HepG2 (cell line): Measurements from ENCODE around the gene DNAJB2. TPM values are rescaled to one million over a fixed set of nuclear protein-coding genes. Genes with fewer than 3 reads are reported as not detected.

Source experiments
- CCAR2 ChIP-seq: fragments of 200-400 bp; formaldehyde crosslinking; optimal IDR thresholded peaks from 2 replicates; pipeline ENCODE3; 2018; ENCODE audit warnings: low read depth, mild to moderate bottlenecking, low read length, moderate library complexity
- DBP ChIP-seq: sonication (generic); formaldehyde crosslinking; IDR thresholded peaks from 2 replicates; pipeline ENCODE4 v1.4.0; 2020; ENCODE audit warnings: missing genetic modification reagents; ENCODE audit errors: not compliant biosample characterization
- DMTF1 ChIP-seq: sonication (generic); formaldehyde crosslinking; IDR thresholded peaks from 2 replicates; pipeline ENCODE4 v1.4.0; 2020; ENCODE audit warnings: mild to moderate bottlenecking, missing genetic modification reagents
- HINFP ChIP-seq: sonication (generic); formaldehyde crosslinking; IDR thresholded peaks from 2 replicates; pipeline ENCODE4 v1.4.0; 2020; ENCODE audit warnings: low read depth, mild to moderate bottlenecking, missing genetic modification reagents
- MIXL1 ChIP-seq: IDR thresholded peaks from 2 replicates; pipeline ENCODE4 v1.6.1; 2016
- NKX3-1 ChIP-seq: sonication (generic); formaldehyde crosslinking; IDR thresholded peaks from 2 replicates; pipeline ENCODE4 v1.5.0; 2020; ENCODE audit warnings: missing genetic modification reagents
- NR2F1 ChIP-seq, 2 experiments: fragments of 450-650 bp in 1 of 2; formaldehyde crosslinking in 1 of 2; IDR thresholded peaks; 2 replicates each; pipeline versions ENCODE4 v1.5.0 to v1.6.1; 2016 to 2020; ENCODE audit warnings: mild to moderate bottlenecking in 1 of 2, missing compliant biosample characterization in 1 of 2, missing genetic modification reagents in 1 of 2, moderate library complexity in 1 of 2
- PCBP2 ChIP-seq: fragments of 200-400 bp; formaldehyde crosslinking; optimal IDR thresholded peaks from 2 replicates; pipeline ENCODE3; 2018; ENCODE audit warnings: low read length, low read depth; ENCODE audit not compliant: poor library complexity, severe bottlenecking
- POGK ChIP-seq: sonication (generic); formaldehyde crosslinking; conservative IDR thresholded peaks from 2 replicates; pipeline ENCODE4 v1.8.0; 2022; ENCODE audit warnings: mild to moderate bottlenecking, moderate library complexity, missing genetic modification reagents
- PTBP1 ChIP-seq: fragments of 200-400 bp; formaldehyde crosslinking; IDR thresholded peaks from 2 replicates; pipeline ENCODE4 v1.6.1; 2018; ENCODE audit warnings: low read length, low read depth; ENCODE audit not compliant: poor library complexity, severe bottlenecking
- STAG1 ChIP-seq: sonication (generic); formaldehyde crosslinking; IDR thresholded peaks from 2 replicates; pipeline ENCODE4 v1.4.0; 2020; ENCODE audit warnings: missing genetic modification reagents
- TGIF2 ChIP-seq: IDR thresholded peaks from 2 replicates; pipeline ENCODE4 v1.6.1; 2016; ENCODE audit warnings: control low read depth, missing compliant biosample characterization
- ZBTB7B ChIP-seq: sonication (generic); formaldehyde crosslinking; IDR thresholded peaks from 2 replicates; pipeline ENCODE4 v1.4.0; 2020; ENCODE audit warnings: missing genetic modification reagents
- ZC3H4 ChIP-seq: sonication (generic); formaldehyde crosslinking; IDR thresholded peaks from 2 replicates; pipeline ENCODE4 v1.4.0; 2020; ENCODE audit warnings: missing genetic modification reagents, borderline replicate concordance
- ZFY ChIP-seq: sonication (generic); formaldehyde crosslinking; IDR thresholded peaks from 2 replicates; pipeline ENCODE4 v1.4.0; 2020; ENCODE audit warnings: missing genetic modification reagents
- ZNF12 ChIP-seq: sonication (generic); formaldehyde crosslinking; IDR thresholded peaks from 2 replicates; pipeline ENCODE4 v1.5.0; 2020; ENCODE audit warnings: missing genetic modification reagents
- ZNF160 ChIP-seq: sonication (generic); formaldehyde crosslinking; IDR thresholded peaks from 2 replicates; pipeline ENCODE4 v1.8.0; 2022; ENCODE audit warnings: mild to moderate bottlenecking, inconsistent platforms, missing genetic modification reagents
- ZNF207 ChIP-seq: fragments of 450-650 bp; IDR thresholded peaks from 2 replicates; pipeline ENCODE4 v1.6.1; 2016; ENCODE audit warnings: antibody characterized with exemption, borderline replicate concordance
- ZNF326 ChIP-seq: sonication (generic); formaldehyde crosslinking; IDR thresholded peaks from 2 replicates; pipeline ENCODE4 v1.4.0; 2020; ENCODE audit warnings: missing genetic modification reagents, borderline replicate concordance
- ZNF546 ChIP-seq: sonication (generic); formaldehyde crosslinking; conservative IDR thresholded peaks from 2 replicates; pipeline ENCODE4 v1.8.1; 2023; ENCODE audit warnings: mild to moderate bottlenecking, missing genetic modification reagents
- ZNF567 ChIP-seq: sonication (generic); formaldehyde crosslinking; IDR thresholded peaks from 2 replicates; pipeline ENCODE4 v1.8.1; 2023; ENCODE audit warnings: mild to moderate bottlenecking, missing genetic modification reagents, borderline replicate concordance
- ZNF580 ChIP-seq: IDR thresholded peaks from 2 replicates; pipeline ENCODE4 v1.6.1; 2016; ENCODE audit warnings: low read depth, borderline replicate concordance
- ZNF780A ChIP-seq: sonication (generic); formaldehyde crosslinking; IDR thresholded peaks from 2 replicates; pipeline ENCODE4 v1.8.0; 2022; ENCODE audit warnings: mild to moderate bottlenecking, missing genetic modification reagents, moderate library complexity
- polyA plus RNA-seq, 8 experiments: library from polyadenylated mRNA; depleted of rRNA in 3 of 8; stranded (reverse) in 7 of 8; unstranded in 1 of 8; fragments of >200 nt; fragmentation: Illumina TruSeq in 4 of 8; extraction: Trizol in 4 of 8; gene quantifications; 2 replicates each; pipeline versions ENCODE4 v1.2.1 to v1.2.3, GENCODE V29; 2011 to 2016; ENCODE audit warnings: low read depth in 4 of 8, missing spikeins in 1 of 8, mixed read lengths in 1 of 8; ENCODE audit not compliant: insufficient read depth in 1 of 8
- total RNA-seq, 5 experiments: library from RNA; depleted of rRNA; stranded (reverse); fragments of >200 nt; fragmentation: Illumina TruSeq; extraction: Trizol; gene quantifications; 2 replicates each; pipeline ENCODE4 v1.2.3, GENCODE V29; 2016; ENCODE audit warnings: low read depth in 1 of 5

The DNAJB2 gene
- total and polyA plus RNA-seq, 2 of the 13 experiments (the other 11 are each of a cell fraction or from before 2014, with no cell fraction given), result 21.3 to 31.1 TPM

- 0 out of 2 replicates have a peak, but pooled peaks have one; percentile 57 for TF ChIP-seq NKX3-1
- no peak for TF ChIP-seq ZNF326 (CRISPR knock-in tag)
- TF ChIP-seq TGIF2 (CRISPR knock-in tag), result no peak; the same call in 1 of the 2 replicates
- no peak for TF ChIP-seq ZC3H4 (CRISPR knock-in tag)
- no peak for TF ChIP-seq PTBP1
- peak; percentile 59; the same call in 1 of the 2 replicates for TF ChIP-seq ZBTB7B
- no peak for TF ChIP-seq HINFP (CRISPR knock-in tag)
- TF ChIP-seq ZNF12, result no peak
- TF ChIP-seq ZNF780A (CRISPR knock-in tag), result no peak
- peak; percentile 61; the same call in 1 of the 2 replicates for TF ChIP-seq ZNF160 (CRISPR knock-in tag)
- peak; percentile 71; the same call in 1 of the 2 replicates for TF ChIP-seq MIXL1
- TF ChIP-seq CCAR2, result no peak
- TF ChIP-seq ZNF207, result no peak
- peak; percentile 66 for TF ChIP-seq ZNF546 (CRISPR knock-in tag)
- TF ChIP-seq POGK (CRISPR knock-in tag), result peak; percentile 81; the same call in 1 of the 2 replicates
- no peak for TF ChIP-seq DMTF1 (CRISPR knock-in tag)
- TF ChIP-seq DBP, result no peak
- TF ChIP-seq ZFY (CRISPR knock-in tag), result peak; percentile 95
- TF ChIP-seq NR2F1 (CRISPR knock-in tag; IDR thresholded peaks at IDR 0.05), result no peak
- 0 out of 2 replicates have a peak, but pooled peaks have one; percentile 5 for TF ChIP-seq STAG1 (CRISPR knock-in tag)
- 0 out of 2 replicates have a peak, but pooled peaks have one; percentile 64 for TF ChIP-seq ZNF580
- TF ChIP-seq ZNF567, result no peak
- no peak for TF ChIP-seq PCBP2
These were observed at the start of gene DNAJB2 (continued) for GRCh38 chr2:219279151-219279915.
